Heart right ventricle (tissue), 16 donors: ENCODE results near the gene CRYGB. TPM values are rescaled to one million over a fixed set of nuclear protein-coding genes. Genes with fewer than 3 reads are reported as not detected.

Experiments
- ATAC-seq, 8 donors: fragments of 200-7000 bp; cut with Tn5 transposase; one replicate each; pipeline ENCODE4 v1.9.1; 2020; ENCODE audit warnings: mild to moderate bottlenecking in 8 of 8, moderate library complexity in 8 of 8, moderate number of reproducible peaks in 1 of 8
- DNase-seq, 2 donors: peaks; one replicate each; pipeline ENCODE4 v3.0.0-alpha.2; 2020
- H3K27ac ChIP-seq, 10 donors: fragments of 200-600 bp; sonication (generic) in 2 of 10; one replicate each; pipeline versions ENCODE4 v1.5.0 to v1.8.0; 2020 to 2022; ENCODE audit warnings: mild to moderate bottlenecking in 3 of 10
- H3K27me3 ChIP-seq, 7 donors: fragments of 200-600 bp; one replicate each; pipeline ENCODE4 v1.8.0; 2021 to 2022; ENCODE audit warnings: mild to moderate bottlenecking in 2 of 7
- H3K36me3 ChIP-seq, 9 donors: fragments of 200-600 bp; sonication (generic) in 1 of 9; one replicate each; pipeline versions ENCODE4 v1.5.0 to v1.8.0; 2020 to 2022; ENCODE audit warnings: mild to moderate bottlenecking in 2 of 9
- H3K4me1 ChIP-seq, 9 donors: fragments of 200-600 bp; sonication (generic) in 1 of 9; one replicate each; pipeline versions ENCODE4 v1.5.0 to v1.8.0; 2020 to 2022; ENCODE audit warnings: mild to moderate bottlenecking in 4 of 9
- H3K4me3 ChIP-seq, 10 donors: fragments of 200-600 bp; sonication (generic) in 2 of 10; one replicate each; pipeline versions ENCODE4 v1.5.0 to v1.8.0; 2020 to 2022; ENCODE audit warnings: mild to moderate bottlenecking in 7 of 10, moderate library complexity in 2 of 10
- H3K9me3 ChIP-seq, 11 donors: fragments of 200-600 bp in 10 of 11; sonication (generic) in 2 of 11; one replicate each; pipeline versions ENCODE4 v1.5.0 to v1.8.0; 2013 to 2022; ENCODE audit warnings: mild to moderate bottlenecking in 2 of 11, control low read depth in 1 of 11, moderate library complexity in 1 of 11
- WGBS, 2 donors: extraction: QIAGEN DNeasy Blood & Tissue Kit; methylation state at CpG; one replicate each; pipeline ENCODE4 v1.1.7; 2013; ENCODE audit warnings: inconsistent platforms in 1 of 2; 5-methylcytosine and 5-hydroxymethylcytosine counted together
- intact Hi-C, 10 donors: fragments of 100-400 bp; cut with DNase I; formaldehyde crosslinking; loops; one replicate each; pipeline versions ENCODE4 v1.11.1 to v1.14.2; 2022
- polyA plus RNA-seq, 2 donors: library from polyadenylated mRNA; stranded (reverse); fragments of 200-250 nt; gene quantifications; one replicate each; pipeline ENCODE4 v1.2.3, GENCODE V29; 2013
- total RNA-seq, 10 donors: library from RNA; stranded (reverse); fragmentation: NEBNext Ultra II Directional in 3 of 10; extraction: Animal tissue kit (Norgen Biotek cat#: 25700) in 3 of 10; gene quantifications; one replicate each; pipeline versions ENCODE4 v1.2.1 to v1.2.4, GENCODE V29; 2021 to 2023
- TF ChIP-seq, protein P1 (sequence below), 9 donors: fragments of 200-600 bp; sonication (generic) in 2 of 9; IDR thresholded peaks; one replicate each; pipeline versions ENCODE4 v1.5.0 to v1.8.0; 2021 to 2022; ENCODE audit warnings: antibody characterized with exemption in 9 of 9, mild to moderate bottlenecking in 5 of 9, moderate library complexity in 1 of 9
- donor health status: Arrhythmogenic right ventricular cardiomyopathy.
- donor health status: ischemic (EF 13 %, LVEDD 7.1; RV severe dilation, severe dysfunction).
- donor health status: healthy with polysubstance abuse.
- donor health status: DM: no; HTN: yes; CAD: no.
- donor health status: DM: no; HTN: no; CAD: no.
- donor health status: ischemic (EF 25% LVEDD 6.9; RV normal size, moderate dysfunction).
- donor health status: ischemic (EF 25% LVEDD 5.7; RV mildly dilated, moderate dysfunction).
- donor health status: healthy.
- donor health status: DM: yes; HTN: yes; CAD: no.
- donor health status: Ischemic cardiomyopathy.
- donor health status: ischemic (EF 35%, LVEDD 5.7; RV mildly dilated, moderate dysfunction).
- donor health status: nonischemic (EF 11% LVEDD 7.7; RV severe dilation, severe dysfunction).
- donor health status: DM: yes; HTN: yes; CAD: no.
- donor health status: PGD.
- donor health status: ischemic (EF 29% LVEDD 5.4; RV normal size, mild dysfunction).
- donor health status: nonischemic (EF 23%, LVEDD 6.1; RV moderate dilation, normal function).

The CRYGB gene
- total and polyA plus RNA-seq, 12 donors, result not detected

DNA sequence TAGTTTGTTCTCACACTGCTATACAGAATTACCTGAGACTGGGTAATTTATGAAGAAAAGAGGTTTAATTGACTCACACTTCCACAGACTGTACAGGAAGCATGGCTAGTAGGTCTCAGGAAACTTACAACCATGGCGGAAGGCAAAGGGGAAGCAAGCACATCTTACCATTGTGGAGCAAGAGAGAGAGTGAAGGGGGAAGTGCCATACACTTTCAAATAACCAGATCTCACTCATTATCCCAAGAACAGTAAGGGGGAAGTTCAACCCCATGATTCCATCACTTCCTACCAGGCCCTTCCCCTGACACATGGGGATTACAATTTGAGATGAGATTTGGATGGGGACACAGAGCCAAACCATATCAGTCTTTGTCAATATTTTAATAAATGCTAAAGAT is 5.0 kb upstream of the CRYGB start:
- Histone ChIP-seq H3K27ac (no peak overlapping the region), H3K4me3 (no peak overlapping the region), H3K4me1 (no peaks in the 10 kb centered on the region), H3K36me3 (no peaks in the 10 kb centered on the region), H3K27me3 (no peaks in the 10 kb centered on the region), H3K9me3 (peaks cover 0 to 8% (median 0%) of the 10 kb centered on the region in 11 donors)
- TF ChIP-seq, protein P1, sequence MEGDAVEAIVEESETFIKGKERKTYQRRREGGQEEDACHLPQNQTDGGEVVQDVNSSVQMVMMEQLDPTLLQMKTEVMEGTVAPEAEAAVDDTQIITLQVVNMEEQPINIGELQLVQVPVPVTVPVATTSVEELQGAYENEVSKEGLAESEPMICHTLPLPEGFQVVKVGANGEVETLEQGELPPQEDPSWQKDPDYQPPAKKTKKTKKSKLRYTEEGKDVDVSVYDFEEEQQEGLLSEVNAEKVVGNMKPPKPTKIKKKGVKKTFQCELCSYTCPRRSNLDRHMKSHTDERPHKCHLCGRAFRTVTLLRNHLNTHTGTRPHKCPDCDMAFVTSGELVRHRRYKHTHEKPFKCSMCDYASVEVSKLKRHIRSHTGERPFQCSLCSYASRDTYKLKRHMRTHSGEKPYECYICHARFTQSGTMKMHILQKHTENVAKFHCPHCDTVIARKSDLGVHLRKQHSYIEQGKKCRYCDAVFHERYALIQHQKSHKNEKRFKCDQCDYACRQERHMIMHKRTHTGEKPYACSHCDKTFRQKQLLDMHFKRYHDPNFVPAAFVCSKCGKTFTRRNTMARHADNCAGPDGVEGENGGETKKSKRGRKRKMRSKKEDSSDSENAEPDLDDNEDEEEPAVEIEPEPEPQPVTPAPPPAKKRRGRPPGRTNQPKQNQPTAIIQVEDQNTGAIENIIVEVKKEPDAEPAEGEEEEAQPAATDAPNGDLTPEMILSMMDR (IDR thresholded peaks at IDR 0.05), result no peak
- no peak for DNase-seq
- no peak for ATAC-seq
- WGBS, 2 donors, result 76 to 88% methylated on average over 1 of the region's 1 CpG
- intact Hi-C loops, result no loop called here

DNA sequence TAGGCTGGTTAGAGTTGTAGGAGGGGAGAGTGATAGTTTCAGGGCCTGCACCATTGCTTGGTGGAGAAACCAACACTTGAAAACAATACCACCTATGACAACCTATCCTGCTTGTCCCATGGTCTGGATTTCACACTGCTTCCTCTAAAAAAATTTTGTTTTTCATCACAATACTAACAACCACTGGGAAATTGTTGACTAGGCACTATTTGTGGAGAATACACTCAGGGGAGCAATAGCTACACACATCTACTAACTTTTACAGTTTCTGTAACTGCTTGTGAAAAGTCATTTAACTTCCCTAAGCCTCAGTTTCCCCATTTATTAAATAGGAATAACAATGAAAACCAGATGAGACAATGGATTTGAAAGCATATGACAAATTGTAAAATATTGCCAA is 4.1 kb upstream of the CRYGB start:
- DNase-seq, result no peak
- TF ChIP-seq, protein P1 (IDR thresholded peaks at IDR 0.05), result no peak
- H3K36me3 ChIP-seq, result no peaks in the 10 kb centered on the region

DNA sequence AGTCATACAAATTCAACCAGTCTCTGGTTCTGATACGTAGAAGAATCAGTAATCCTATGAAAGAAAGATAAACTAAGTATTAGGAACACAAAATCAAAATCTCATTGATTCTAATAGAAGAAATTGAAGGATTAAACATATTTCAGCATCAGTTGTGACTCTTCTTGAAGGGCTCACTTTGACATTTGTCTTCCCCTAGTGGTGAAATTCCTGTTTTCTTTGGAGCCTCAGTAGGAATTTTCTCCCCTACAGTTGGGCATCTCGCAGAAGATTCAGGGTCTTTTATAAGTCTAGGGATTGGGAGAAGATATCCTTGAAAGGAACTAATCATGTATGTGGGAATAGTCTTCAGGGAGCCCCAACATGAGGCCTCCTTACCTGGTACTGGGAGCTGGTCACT is 2.8 kb upstream of the CRYGB start:
- WGBS, 2 donors, result 70 to 78% methylated on average over 2 of the region's 2 CpGs
- Histone ChIP-seq H3K4me3 (no peak overlapping the region), H3K27ac (no peak overlapping the region), H3K9me3 (peaks cover 0 to 8% (median 0%) of the 10 kb centered on the region in 11 donors), H3K4me1 (no peaks in the 10 kb centered on the region), H3K27me3 (no peaks in the 10 kb centered on the region), H3K36me3 (no peaks in the 10 kb centered on the region)
- intact Hi-C loops, result no loop called here
- TF ChIP-seq, protein P1 (IDR thresholded peaks at IDR 0.05), result no peak
- no peak for ATAC-seq
- no peak for DNase-seq

More for the DNA sequence above, 4.1 kb upstream of the CRYGB start:
- no peak overlapping the region for H3K4me3 ChIP-seq
- no peak for ATAC-seq
- intact Hi-C loops, result no loop called here
- no peaks in the 10 kb centered on the region for H3K4me1 ChIP-seq
- H3K9me3 ChIP-seq, result peaks cover 0 to 8% (median 0%) of the 10 kb centered on the region in 11 donors
- no peaks in the 10 kb centered on the region for H3K27me3 ChIP-seq
- no peak overlapping the region for H3K27ac ChIP-seq

DNA sequence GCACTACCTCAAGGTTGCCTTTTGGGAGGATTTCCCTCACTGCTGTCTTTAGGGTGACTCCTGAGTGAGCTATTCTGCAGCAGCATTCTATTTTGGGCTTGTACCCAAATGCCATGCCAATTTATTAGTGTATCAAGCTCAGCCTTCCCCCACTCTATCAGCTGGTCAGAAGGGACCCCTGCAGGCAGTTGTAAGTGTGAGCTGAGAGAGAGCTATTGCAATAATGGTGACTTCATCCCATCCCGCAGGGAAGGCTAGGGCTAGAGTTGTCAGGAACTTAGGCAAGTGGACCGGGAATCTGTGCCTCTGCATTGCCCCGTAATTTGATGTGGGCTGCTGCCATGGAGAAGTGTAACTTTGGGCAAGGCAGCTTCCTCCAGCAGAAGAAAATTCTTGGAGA is 1.8 kb upstream of the CRYGB start:
- ATAC-seq (no peak), DNase-seq (no peak)
- intact Hi-C loops, result no loop called here
- Histone ChIP-seq H3K36me3 (no peaks in the 10 kb centered on the region), H3K9me3 (peaks cover 0 to 8% (median 0%) of the 10 kb centered on the region in 11 donors), H3K27ac (no peak overlapping the region), H3K4me3 (no peak overlapping the region), H3K27me3 (no peaks in the 10 kb centered on the region), H3K4me1 (no peaks in the 10 kb centered on the region)
- WGBS, 2 donors, result 71 to 74% methylated on average over 3 of the region's 3 CpGs
- TF ChIP-seq, protein P1 (IDR thresholded peaks at IDR 0.05), result no peak

DNA sequence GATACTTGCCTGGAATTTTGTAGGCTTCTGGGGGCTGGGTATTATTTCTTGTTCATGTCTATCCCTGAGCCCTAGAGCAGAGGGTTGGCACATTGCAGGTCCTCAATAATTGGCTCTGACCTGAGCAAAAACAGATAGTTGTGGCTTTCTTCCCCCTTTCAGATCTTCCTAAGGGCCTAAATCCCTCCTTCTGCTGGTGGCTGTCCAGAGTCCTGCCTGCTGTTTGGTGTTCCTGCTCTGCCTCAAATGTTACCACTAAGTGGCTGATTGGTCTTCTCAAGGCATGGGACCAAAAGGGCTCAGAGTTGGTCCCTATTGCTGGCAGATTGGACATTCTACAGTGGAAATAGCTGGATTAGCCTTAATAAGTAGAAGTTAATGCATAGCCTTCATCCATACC is 1.1 kb upstream of the CRYGB start:
- Histone ChIP-seq H3K27me3 (no peaks in the 10 kb centered on the region), H3K4me3 (no peak overlapping the region), H3K36me3 (no peaks in the 10 kb centered on the region), H3K9me3 (peaks cover 0 to 8% (median 0%) of the 10 kb centered on the region in 11 donors), H3K27ac (no peak overlapping the region), H3K4me1 (no peaks in the 10 kb centered on the region)
- TF ChIP-seq, protein P1 (IDR thresholded peaks at IDR 0.05), result no peak
- DNase-seq (no peak), ATAC-seq (no peak)
- intact Hi-C loops, result no loop called here
